H9 (cell line): ENCODE measurements around the gene STAC2. TPM values are rescaled to one million over a fixed set of nuclear protein-coding genes. Genes with fewer than 3 reads are reported as not detected.

ENCODE experiments used
- DNase-seq: peaks from one replicate; pipeline ENCODE4 v3.0.0-alpha.2; 2017
- H2AFZ ChIP-seq: one replicate; pipeline ENCODE4 v1.6.1; 2013; ENCODE audit warnings: mild to moderate bottlenecking, low read length, control low read depth, moderate library complexity
- H2AK5ac ChIP-seq: 2 replicates; pipeline ENCODE4 v1.6.1; 2013; ENCODE audit warnings: low read length, control low read depth, mixed read lengths; ENCODE audit not compliant: insufficient read length
- H2BK120ac ChIP-seq: one replicate; pipeline ENCODE4 v1.6.1; 2013; ENCODE audit warnings: low read depth, mild to moderate bottlenecking, low read length, control low read depth, inconsistent platforms; ENCODE audit not compliant: poor library complexity, severe bottlenecking
- H2BK12ac ChIP-seq: 2 replicates; pipeline ENCODE4 v1.6.1; 2013; ENCODE audit warnings: low read length, control low read depth, mixed read lengths, low read depth; ENCODE audit not compliant: insufficient read length
- H2BK15ac ChIP-seq: 2 replicates; pipeline ENCODE4 v1.6.1; 2013; ENCODE audit warnings: low read depth, low read length, control low read depth
- H2BK20ac ChIP-seq: one replicate; pipeline ENCODE4 v1.6.1; 2013; ENCODE audit warnings: low read depth, mild to moderate bottlenecking, low read length, control low read depth, inconsistent platforms; ENCODE audit not compliant: poor library complexity, severe bottlenecking
- H2BK5ac ChIP-seq: 2 replicates; pipeline ENCODE4 v1.6.1; 2013; ENCODE audit warnings: low read length, control low read depth, mixed read lengths; ENCODE audit not compliant: insufficient read length
- H3K14ac ChIP-seq: 2 replicates; pipeline ENCODE4 v1.6.1; 2013; ENCODE audit warnings: low read length, control low read depth; ENCODE audit not compliant: insufficient read depth
- H3K18ac ChIP-seq: 2 replicates; pipeline ENCODE4 v1.6.1; 2013; ENCODE audit warnings: low read depth, mild to moderate bottlenecking, mixed read lengths, low read length, control low read depth; ENCODE audit not compliant: insufficient read length
- H3K23ac ChIP-seq: 2 replicates; pipeline ENCODE4 v1.6.1; 2013; ENCODE audit warnings: low read length, control low read depth, mixed read lengths, low read depth; ENCODE audit not compliant: insufficient read length
- H3K23me2 ChIP-seq: 2 replicates; pipeline ENCODE4 v1.6.1; 2013; ENCODE audit warnings: low read depth, mild to moderate bottlenecking, mixed read lengths, low read length, control low read depth; ENCODE audit not compliant: insufficient read length, poor library complexity, severe bottlenecking
- H3K27ac ChIP-seq: 2 replicates; pipeline ENCODE4 v1.5.1; 2013; ENCODE audit warnings: low read length, control low read depth, mixed read lengths, low read depth; ENCODE audit not compliant: insufficient read length
- H3K27me3 ChIP-seq: 2 replicates; pipeline ENCODE4 v1.6.1; 2013; ENCODE audit warnings: low read length, control low read depth, inconsistent platforms; ENCODE audit not compliant: insufficient read depth
- H3K4ac ChIP-seq: 2 replicates; pipeline ENCODE4 v1.6.1; 2013; ENCODE audit warnings: low read depth, mild to moderate bottlenecking, control low read depth, inconsistent platforms, low read length, moderate library complexity
- H3K4me1 ChIP-seq: 2 replicates; pipeline ENCODE4 v1.6.1; 2013; ENCODE audit warnings: low read length, control low read depth, inconsistent platforms; ENCODE audit not compliant: insufficient read depth
- H3K4me2 ChIP-seq: 2 replicates; pipeline ENCODE4 v1.6.1; 2013; ENCODE audit warnings: low read length, control low read depth, mixed read lengths; ENCODE audit not compliant: insufficient read length, insufficient read depth
- H3K56ac ChIP-seq: 2 replicates; pipeline ENCODE4 v1.6.1; 2013; ENCODE audit warnings: low read depth, mild to moderate bottlenecking, mixed read lengths, low read length, control low read depth; ENCODE audit not compliant: insufficient read length
- H3K79me1 ChIP-seq: 2 replicates; pipeline ENCODE4 v1.6.1; 2013; ENCODE audit warnings: low read depth, mild to moderate bottlenecking, moderate library complexity, low read length, control low read depth, inconsistent platforms; ENCODE audit not compliant: insufficient read depth, poor library complexity, severe bottlenecking
- H3K79me2 ChIP-seq: 2 replicates; pipeline ENCODE4 v1.6.1; 2013; ENCODE audit warnings: low read length, control low read depth, inconsistent platforms; ENCODE audit not compliant: insufficient read depth
- H3K9ac ChIP-seq: 2 replicates; pipeline ENCODE4 v1.6.1; 2013; ENCODE audit warnings: low read length, control low read depth, mixed read lengths; ENCODE audit not compliant: insufficient read length; ENCODE audit errors: extremely low read depth
- H3K9me3 ChIP-seq: one replicate; pipeline ENCODE4 v1.6.1; 2013; ENCODE audit warnings: low read depth, low read length, inconsistent platforms; ENCODE audit not compliant: control insufficient read depth
- H3T11ph ChIP-seq: one replicate; pipeline ENCODE4 v1.6.1; 2013; ENCODE audit warnings: mild to moderate bottlenecking, low read length, control low read depth, inconsistent platforms
- H4K20me1 ChIP-seq: one replicate; pipeline ENCODE4 v1.6.1; 2013; ENCODE audit not compliant: control insufficient read depth, insufficient read length, insufficient read depth
- H4K5ac ChIP-seq: 2 replicates; pipeline ENCODE4 v1.6.1; 2013; ENCODE audit warnings: low read depth, mild to moderate bottlenecking, mixed read lengths, low read length, control low read depth; ENCODE audit not compliant: insufficient read length
- H4K8ac ChIP-seq: replicated peaks from 2 replicates; pipeline ENCODE4 v1.6.1; 2013; ENCODE audit warnings: low read length, control low read depth, mixed read lengths, low read depth; ENCODE audit not compliant: insufficient read length
- H4K91ac ChIP-seq: 2 replicates; pipeline ENCODE4 v1.6.1; 2013; ENCODE audit warnings: low read depth, mild to moderate bottlenecking, moderate library complexity, mixed read lengths, low read length, control low read depth; ENCODE audit not compliant: insufficient read length
- H3K27ac Mint-ChIP-seq, 3 experiments: 2 replicates in 2 of 3; 3 replicates in 1 of 3; pipeline ENCODE4 v1.8.0; 2020 to 2021; ENCODE audit warnings: mixed read lengths in 3 of 3, mild to moderate bottlenecking in 1 of 3, moderate library complexity in 1 of 3
- H3K27me3 Mint-ChIP-seq: 2 replicates; pipeline ENCODE4 v1.8.0; 2021; ENCODE audit warnings: low read depth, mild to moderate bottlenecking, moderate library complexity, mixed read lengths
- H3K36me3 Mint-ChIP-seq, 3 experiments: 2 replicates in 2 of 3; 3 replicates in 1 of 3; pipeline ENCODE4 v1.8.0; 2020 to 2021; ENCODE audit warnings: low read depth in 3 of 3, mixed read lengths in 3 of 3; ENCODE audit not compliant: insufficient read depth in 1 of 3
- H3K4me1 Mint-ChIP-seq, 2 experiments: 2 replicates each; pipeline ENCODE4 v1.8.0; 2020; ENCODE audit warnings: mixed read lengths in 2 of 2
- H3K4me3 Mint-ChIP-seq, 2 experiments: 2 replicates in 1 of 2; 3 replicates in 1 of 2; pipeline ENCODE4 v1.8.0; 2020 to 2021; ENCODE audit warnings: mild to moderate bottlenecking in 2 of 2, mixed read lengths in 2 of 2, moderate library complexity in 1 of 2
- H3K9me3 Mint-ChIP-seq, 2 experiments: 2 replicates in 1 of 2; 3 replicates in 1 of 2; pipeline ENCODE4 v1.8.0; 2020; ENCODE audit warnings: mild to moderate bottlenecking in 2 of 2, mixed read lengths in 2 of 2, moderate library complexity in 1 of 2
- WGBS: extraction: QIAGEN DNeasy Blood & Tissue Kit; methylation state at CpG from one replicate; pipeline ENCODE4 v1.1.7; 2013; ENCODE audit warnings: missing lambda C conversion rate, low lambda C conversion rate, mixed read lengths; ENCODE audit not compliant: insufficient read length; ENCODE audit errors: extremely low coverage; 5-methylcytosine and 5-hydroxymethylcytosine counted together
- total RNA-seq: library from RNA; stranded (reverse); gene quantifications from 2 replicates; pipeline ENCODE4 v1.2.1, GENCODE V29; 2021
- TF ChIP-seq, protein P1 (sequence below): fragments of 200-600 bp; sonication (generic); conservative IDR thresholded peaks from 3 replicates; pipeline ENCODE4 v1.8.0; 2021; ENCODE audit warnings: antibody characterized with exemption, mild to moderate bottlenecking

STAC2 gene
- total RNA-seq, 1 experiment from 2014 or later = 2.5 TPM

DNA sequence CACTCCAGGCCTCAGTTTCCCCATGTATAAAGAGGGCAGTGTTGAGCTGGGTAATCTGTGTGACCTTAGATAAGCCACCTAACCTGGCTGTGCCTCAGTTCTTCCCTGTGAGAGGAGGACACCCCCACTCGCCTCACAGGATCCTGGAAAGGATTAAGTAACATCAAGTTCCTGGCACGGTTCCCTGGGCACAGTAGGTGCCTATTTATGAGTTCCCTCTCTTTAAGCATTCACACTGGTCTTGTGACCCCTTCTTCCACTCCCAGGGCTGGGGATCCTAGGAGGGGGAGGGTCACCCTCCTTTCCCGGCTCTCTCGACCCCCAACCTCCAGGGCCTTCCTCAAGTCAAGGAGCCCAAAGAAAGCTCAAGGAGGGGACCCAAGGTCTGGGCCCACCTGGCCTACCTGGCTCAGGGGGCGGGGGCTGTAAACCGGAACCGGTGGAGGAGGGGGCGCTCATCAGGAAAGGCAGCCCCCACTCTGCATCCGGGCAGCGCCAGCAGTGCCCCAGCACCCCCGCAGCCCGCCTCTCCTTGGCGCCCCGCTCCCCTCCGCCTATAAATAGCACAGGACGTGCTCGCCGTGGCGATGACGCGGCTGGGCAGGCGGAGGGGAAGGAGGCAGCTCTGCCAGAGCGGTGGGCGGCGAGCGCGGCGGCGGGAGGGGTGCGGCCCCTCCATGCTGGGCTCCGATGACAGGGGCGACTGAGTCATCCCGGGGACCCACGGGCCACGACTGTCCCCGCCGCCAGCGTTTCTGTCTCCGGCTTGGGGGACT, 16.2 kb downstream of the STAC2 start:
- H3K4me3 Mint-ChIP-seq = peak overlapping the region; percentile 47 to 74; a peak in 4 of 5 replicates
- H4K20me1 ChIP-seq = no peaks in the 10 kb centered on the region
- no peaks in the 10 kb centered on the region for H3K9me3 ChIP-seq
- H3K4ac ChIP-seq = no peak overlapping the region
- peaks cover 4 to 8% (median 6%) of the 10 kb centered on the region in 3 experiments for H3K36me3 Mint-ChIP-seq
- no peak overlapping the region for H3K27ac ChIP-seq
- H2BK20ac ChIP-seq = no peak overlapping the region
- no peak overlapping the region for H2BK5ac ChIP-seq
- peaks cover 27 to 58% of the 10 kb centered on the region in 2 experiments for H3K4me1 Mint-ChIP-seq
- no peak overlapping the region for H3K56ac ChIP-seq
- TF ChIP-seq, protein P1, sequence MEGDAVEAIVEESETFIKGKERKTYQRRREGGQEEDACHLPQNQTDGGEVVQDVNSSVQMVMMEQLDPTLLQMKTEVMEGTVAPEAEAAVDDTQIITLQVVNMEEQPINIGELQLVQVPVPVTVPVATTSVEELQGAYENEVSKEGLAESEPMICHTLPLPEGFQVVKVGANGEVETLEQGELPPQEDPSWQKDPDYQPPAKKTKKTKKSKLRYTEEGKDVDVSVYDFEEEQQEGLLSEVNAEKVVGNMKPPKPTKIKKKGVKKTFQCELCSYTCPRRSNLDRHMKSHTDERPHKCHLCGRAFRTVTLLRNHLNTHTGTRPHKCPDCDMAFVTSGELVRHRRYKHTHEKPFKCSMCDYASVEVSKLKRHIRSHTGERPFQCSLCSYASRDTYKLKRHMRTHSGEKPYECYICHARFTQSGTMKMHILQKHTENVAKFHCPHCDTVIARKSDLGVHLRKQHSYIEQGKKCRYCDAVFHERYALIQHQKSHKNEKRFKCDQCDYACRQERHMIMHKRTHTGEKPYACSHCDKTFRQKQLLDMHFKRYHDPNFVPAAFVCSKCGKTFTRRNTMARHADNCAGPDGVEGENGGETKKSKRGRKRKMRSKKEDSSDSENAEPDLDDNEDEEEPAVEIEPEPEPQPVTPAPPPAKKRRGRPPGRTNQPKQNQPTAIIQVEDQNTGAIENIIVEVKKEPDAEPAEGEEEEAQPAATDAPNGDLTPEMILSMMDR = no peak
- no peaks in the 10 kb centered on the region for H3K79me2 ChIP-seq
- peaks cover 16% of the 10 kb centered on the region for H3K27me3 Mint-ChIP-seq
- H2AFZ ChIP-seq = no peak overlapping the region
- H3K9me3 Mint-ChIP-seq = no peaks in the 10 kb centered on the region
- no peak overlapping the region for H3K18ac ChIP-seq
- peak overlapping the region; percentile 36 for H3K4me2 ChIP-seq
- no peak overlapping the region for H2AK5ac ChIP-seq
- H2BK120ac ChIP-seq = no peak overlapping the region
- peaks cover 6% of the 10 kb centered on the region for H3K23me2 ChIP-seq
- H3K9ac ChIP-seq = no peak overlapping the region
- no peak overlapping the region; a peak in 1 of 7 replicates for H3K27ac Mint-ChIP-seq
- peak overlapping the region; percentile 16; the same call in 1 of the 2 replicates for H3K14ac ChIP-seq
- H4K91ac ChIP-seq = no peak overlapping the region
- H3K79me1 ChIP-seq = no peaks in the 10 kb centered on the region
- no peak overlapping the region for H2BK12ac ChIP-seq
- H3K27me3 ChIP-seq = no peaks in the 10 kb centered on the region
- no peaks in the 10 kb centered on the region; the same call in 1 of the 2 replicates for H3K4me1 ChIP-seq
- peak; percentile 71 for DNase-seq
- no peak overlapping the region for H3T11ph ChIP-seq
- H4K8ac ChIP-seq = no peak overlapping the region
- H4K5ac ChIP-seq = no peak overlapping the region
- no peak overlapping the region for H2BK15ac ChIP-seq
- no peak overlapping the region for H3K23ac ChIP-seq
- WGBS = no CpG with 5 or more reads among the region's 39 CpGs
